OCI-LY1 (cell line): ENCODE results near the gene TPD52L1.

Experiments used
- H2AFZ ChIP-seq: fragments of 200-600 bp; sonication (generic), shearing (Covaris generic); 2 replicates; pipeline ENCODE4 v1.6.0; 2014; ENCODE audit warnings: antibody characterized with exemption, mild to moderate bottlenecking, low read length
- H3F3A ChIP-seq: fragments of 200-600 bp; sonication (generic), shearing (Covaris generic); 2 replicates; pipeline ENCODE4 v1.6.0; 2014; ENCODE audit warnings: mild to moderate bottlenecking, antibody characterized with exemption, low read length, moderate library complexity; ENCODE audit not compliant: insufficient read depth
- H3K27ac ChIP-seq: fragments of 200-600 bp; sonication (generic); 2 replicates; pipeline ENCODE4 v1.5.1; 2014; ENCODE audit warnings: low read length, mixed run types, mild to moderate bottlenecking, low read depth; ENCODE audit not compliant: poor library complexity, severe bottlenecking
- H3K27me3 ChIP-seq: fragments of 200-600 bp; sonication (generic); 2 replicates; pipeline ENCODE4 v1.6.0; 2014; ENCODE audit warnings: antibody characterized with exemption, mild to moderate bottlenecking, low read length, moderate library complexity; ENCODE audit not compliant: insufficient read depth
- H3K36me3 ChIP-seq: fragments of 200-600 bp; sonication (generic); 2 replicates; pipeline ENCODE4 v1.6.1; 2014; ENCODE audit warnings: mild to moderate bottlenecking, antibody characterized with exemption, low read length, moderate library complexity, mixed read lengths; ENCODE audit not compliant: insufficient read depth
- H3K4me1 ChIP-seq: fragments of 200-600 bp; sonication (generic); 2 replicates; pipeline ENCODE4 v1.5.1; 2014; ENCODE audit warnings: mild to moderate bottlenecking, low read length, moderate library complexity; ENCODE audit not compliant: insufficient read depth, severe bottlenecking
- H3K4me2 ChIP-seq: fragments of 200-600 bp; sonication (generic), shearing (Covaris generic); 2 replicates; pipeline ENCODE4 v1.6.1; 2014; ENCODE audit warnings: low read length
- H3K4me3 ChIP-seq: fragments of 200-600 bp; sonication (generic); 2 replicates; pipeline ENCODE4 v1.5.1; 2014; ENCODE audit warnings: low read length, low read depth, mild to moderate bottlenecking, mixed read lengths; ENCODE audit not compliant: poor library complexity, severe bottlenecking
- H3K79me2 ChIP-seq: fragments of 200-600 bp; shearing (Covaris generic); 2 replicates; pipeline ENCODE4 v1.6.1; 2016; ENCODE audit warnings: mixed run types, low read length, mixed read lengths; ENCODE audit not compliant: insufficient read depth
- H3K9ac ChIP-seq: fragments of 200-600 bp; sonication (generic), shearing (Covaris generic); 2 replicates; pipeline ENCODE4 v1.6.1; 2014; ENCODE audit warnings: mild to moderate bottlenecking, low read length, mixed read lengths
- H3K9me2 ChIP-seq: fragments of 200-600 bp; sonication (generic), shearing (Covaris generic); 2 replicates; pipeline ENCODE4 v1.6.1; 2014; ENCODE audit warnings: low read depth, mild to moderate bottlenecking, low read length, mixed read lengths
- H3K9me3 ChIP-seq: fragments of 200-600 bp; shearing (Covaris generic); 2 replicates; pipeline ENCODE4 v1.6.1; 2014; ENCODE audit warnings: low read length, mixed read lengths
- H4K20me1 ChIP-seq: fragments of 200-600 bp; sonication (generic), shearing (Covaris generic); 2 replicates; pipeline ENCODE4 v1.6.0; 2016; ENCODE audit warnings: mild to moderate bottlenecking, low read length; ENCODE audit not compliant: insufficient read depth
- CTCF ChIP-seq: fragments of 200-600 bp; sonication (generic), shearing (Covaris generic); IDR thresholded peaks from 2 replicates; pipeline ENCODE4 v1.5.1; 2017; ENCODE audit warnings: mild to moderate bottlenecking, antibody characterized with exemption, low read length, moderate library complexity, mixed read lengths
- EZH2 ChIP-seq: fragments of 200-600 bp; sonication (generic), shearing (Covaris generic); IDR thresholded peaks from 2 replicates; pipeline ENCODE4 v1.8.0; 2017; ENCODE audit warnings: borderline replicate concordance, mixed run types, mild to moderate bottlenecking, antibody characterized with exemption, low read length, moderate library complexity, mixed read lengths

Gene TPD52L1

GRCh38 chr6:125194941-125195340 lies 41.4 kb downstream of the TPD52L1 start:
- Histone ChIP-seq H3K27ac (no peak overlapping the region), H3K9me2 (no peaks in the 10 kb centered on the region), H3K4me2 (no peak overlapping the region), H3K27me3 (0 out of 2 replicates have a peak, but pooled peaks cover 5% of the 10 kb centered on the region), H3K79me2 (no peaks in the 10 kb centered on the region), H3K4me1 (no peaks in the 10 kb centered on the region), H3K4me3 (no peak overlapping the region), H3K9me3 (no peaks in the 10 kb centered on the region), H3K9ac (no peak overlapping the region), H3K36me3 (no peaks in the 10 kb centered on the region), H3F3A (no peaks in the 10 kb centered on the region), H4K20me1 (no peaks in the 10 kb centered on the region), H2AFZ (no peak overlapping the region)
- TF ChIP-seq CTCF: no peak
- TF ChIP-seq EZH2: no peak

- Histone ChIP-seq H3K27ac (no peak overlapping the region), H3F3A (no peaks in the 10 kb centered on the region), H3K79me2 (no peaks in the 10 kb centered on the region), H3K9me3 (no peaks in the 10 kb centered on the region), H3K4me1 (no peaks in the 10 kb centered on the region), H3K4me2 (no peak overlapping the region), H3K4me3 (no peak overlapping the region), H4K20me1 (no peaks in the 10 kb centered on the region), H2AFZ (no peak overlapping the region), H3K9me2 (no peaks in the 10 kb centered on the region), H3K36me3 (no peaks in the 10 kb centered on the region), H3K27me3 (0 out of 2 replicates have a peak, but pooled peaks cover 5% of the 10 kb centered on the region), H3K9ac (no peak overlapping the region)
- TF ChIP-seq CTCF (no peak), EZH2 (no peak)
Observed at GRCh38 chr6:125195526-125195925, 42.0 kb downstream of the TPD52L1 start.

- H3K27ac ChIP-seq: no peak overlapping the region
- H3K9me2 ChIP-seq: no peaks in the 10 kb centered on the region
- 0 out of 2 replicates have a peak, but pooled peaks cover 5% of the 10 kb centered on the region for H3K27me3 ChIP-seq
- H3K36me3 ChIP-seq: no peaks in the 10 kb centered on the region
- no peak overlapping the region for H2AFZ ChIP-seq
- H3K4me2 ChIP-seq: no peak overlapping the region
- no peaks in the 10 kb centered on the region for H3K79me2 ChIP-seq
- H3K4me1 ChIP-seq: no peaks in the 10 kb centered on the region
- no peaks in the 10 kb centered on the region for H3K9me3 ChIP-seq
- TF ChIP-seq CTCF (no peak), EZH2 (no peak)
- H3K4me3 ChIP-seq: no peak overlapping the region
- no peaks in the 10 kb centered on the region for H4K20me1 ChIP-seq
- H3F3A ChIP-seq: no peaks in the 10 kb centered on the region
- H3K9ac ChIP-seq: no peak overlapping the region
Observed at GRCh38 chr6:125196613-125197012, 43.0 kb downstream of the TPD52L1 start.
